NCI-H146 (cell line): ENCODE results near the gene XAB2.
A peak's percentile ranks its signal among the peaks of the same experiment; 100 is the strongest.
"Not testable (repeated sequence)": the region's sequence is repeated elsewhere in the genome, so short reads cannot be mapped to it uniquely, and the experiment has no call there.

Experiments used
- DNase-seq: peaks from one replicate; lab custom pipeline; 2025; lab: John Stamatoyannopoulos, UW

Gene XAB2

DNA sequence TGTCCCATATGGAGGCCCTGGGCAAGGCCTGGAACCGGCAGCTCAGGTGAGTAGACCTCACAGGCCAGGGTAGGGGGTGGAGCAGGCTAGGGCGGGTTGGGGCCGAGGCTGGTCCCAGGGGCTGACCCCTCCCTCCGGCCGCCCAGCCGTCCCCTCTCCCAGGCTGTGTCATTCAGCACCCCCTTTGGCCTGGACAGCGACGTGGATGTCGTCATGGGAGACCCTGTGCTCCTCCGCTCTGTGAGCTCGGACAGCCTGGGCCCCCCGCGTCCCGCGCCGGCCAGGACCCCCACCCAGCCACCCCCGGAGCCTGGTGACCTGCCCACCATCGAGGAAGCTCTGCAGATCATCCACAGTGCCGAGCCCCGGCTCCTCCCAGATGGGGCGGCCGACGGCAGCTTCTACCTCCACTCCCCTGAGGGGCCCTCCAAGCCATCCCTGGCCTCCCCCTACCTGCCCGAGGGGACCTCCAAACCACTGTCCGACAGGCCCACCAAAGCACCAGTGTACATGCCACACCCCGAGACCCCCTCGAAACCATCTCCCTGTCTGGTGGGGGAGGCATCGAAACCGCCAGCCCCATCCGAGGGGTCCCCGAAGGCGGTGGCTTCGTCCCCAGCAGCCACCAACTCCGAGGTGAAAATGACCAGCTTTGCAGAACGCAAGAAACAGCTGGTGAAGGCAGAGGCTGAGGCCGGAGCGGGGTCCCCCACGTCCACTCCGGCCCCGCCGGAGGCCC, 17.6 kb downstream of the XAB2 start:
- no peak for DNase-seq

DNA sequence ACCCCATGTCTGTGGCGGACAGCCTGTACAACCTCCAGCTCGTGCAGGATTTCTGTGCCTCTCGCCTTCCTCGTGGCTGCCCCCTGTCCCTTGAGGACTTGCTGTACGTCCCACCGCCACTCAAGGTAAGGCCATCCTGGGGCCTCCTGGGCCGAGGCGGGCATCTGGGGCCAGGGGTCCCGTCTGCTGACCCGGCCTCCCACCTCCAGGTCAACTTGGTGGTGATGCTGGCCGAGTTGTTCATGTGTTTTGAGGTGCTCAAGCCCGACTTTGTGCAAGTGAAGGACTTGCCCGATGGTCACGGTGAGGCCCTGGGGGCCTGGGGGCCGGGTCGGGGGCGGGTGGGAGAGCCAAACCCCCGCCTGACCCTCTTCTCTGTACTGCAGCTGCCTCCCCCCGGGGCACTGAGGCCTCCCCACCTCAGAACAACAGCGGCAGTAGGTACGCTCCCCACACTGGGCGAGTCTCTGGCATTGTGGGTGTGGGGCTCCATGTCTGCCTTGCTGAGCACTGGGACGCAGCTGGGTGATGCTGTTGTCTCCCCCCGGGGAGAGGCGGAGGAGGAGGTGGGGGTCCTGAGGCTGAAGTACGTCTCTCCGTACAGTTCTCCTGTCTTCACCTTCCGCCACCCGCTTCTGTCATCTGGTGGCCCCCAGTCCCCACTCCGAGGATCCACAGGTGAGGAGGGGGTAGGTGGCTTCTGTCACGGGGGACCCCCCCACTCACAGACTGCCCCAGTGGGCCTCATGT, 18.7 kb downstream of the XAB2 start:
- no peak for DNase-seq

DNA sequence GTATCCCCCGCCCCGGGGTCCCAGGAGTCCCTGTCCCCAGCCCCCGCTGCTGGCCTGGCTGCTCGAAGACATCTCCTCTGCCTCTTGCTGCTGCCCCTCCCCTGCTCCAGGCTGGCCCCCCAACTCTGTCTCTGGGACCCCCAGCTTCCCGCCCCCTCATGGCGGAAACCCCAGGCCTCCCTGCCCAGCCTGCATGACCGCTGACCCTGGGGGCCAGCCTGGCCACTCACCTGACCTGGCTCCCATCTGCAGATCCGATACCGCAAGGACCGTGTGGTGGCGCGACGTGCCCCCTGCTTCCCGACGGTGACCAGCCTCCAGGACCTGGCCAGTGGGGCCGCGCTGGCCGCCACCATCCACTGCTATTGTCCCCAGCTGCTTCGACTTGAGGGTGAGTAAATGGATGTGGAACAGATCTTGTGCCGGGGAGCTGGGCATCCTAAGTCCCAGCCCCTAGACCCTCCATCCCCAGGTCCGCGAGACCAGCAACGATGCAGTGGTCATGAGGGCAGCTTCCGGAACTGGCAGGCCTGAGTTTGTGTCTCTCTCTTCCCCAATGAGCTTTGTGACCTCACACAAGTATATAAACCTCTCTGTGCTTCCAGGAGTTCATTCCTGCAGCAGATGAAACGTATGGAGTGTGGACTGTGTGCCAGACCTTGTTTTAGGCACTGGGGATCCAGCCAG, 21.3 kb downstream of the XAB2 start:
- no peak for DNase-seq

DNA sequence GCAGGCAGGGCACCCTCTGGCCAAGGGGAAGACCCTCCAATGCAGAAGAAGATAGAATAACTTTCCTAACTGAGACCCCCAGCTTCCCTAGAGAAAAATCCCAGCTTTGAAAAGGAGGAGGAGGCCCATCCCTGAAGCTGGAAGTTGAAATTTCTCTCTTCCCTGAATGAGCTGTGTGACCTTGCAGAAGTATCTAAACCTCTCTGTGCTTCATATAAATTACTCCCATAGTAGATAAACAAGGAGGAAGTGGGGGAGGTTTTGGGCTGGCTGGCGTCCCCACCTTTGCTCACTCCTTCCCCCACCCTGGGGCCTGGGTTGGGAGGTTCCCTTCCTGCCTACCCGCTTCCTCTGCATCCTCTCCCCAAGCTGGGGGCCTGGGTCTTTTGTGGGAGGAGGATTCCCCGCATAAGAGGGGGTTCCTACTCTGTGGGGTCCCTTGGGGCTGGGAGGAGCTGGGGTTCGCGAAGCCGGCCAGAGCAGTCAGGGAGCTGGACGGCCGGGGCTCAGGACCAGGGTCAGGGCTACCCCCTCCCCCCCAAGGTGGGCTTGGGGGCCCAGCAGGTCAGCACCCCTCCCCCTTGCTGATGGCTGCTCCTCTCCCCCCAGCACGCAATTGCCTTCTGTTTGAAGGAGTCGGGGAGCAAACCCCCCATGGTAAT, 22.0 kb downstream of the XAB2 start:
- no peak for DNase-seq

DNA sequence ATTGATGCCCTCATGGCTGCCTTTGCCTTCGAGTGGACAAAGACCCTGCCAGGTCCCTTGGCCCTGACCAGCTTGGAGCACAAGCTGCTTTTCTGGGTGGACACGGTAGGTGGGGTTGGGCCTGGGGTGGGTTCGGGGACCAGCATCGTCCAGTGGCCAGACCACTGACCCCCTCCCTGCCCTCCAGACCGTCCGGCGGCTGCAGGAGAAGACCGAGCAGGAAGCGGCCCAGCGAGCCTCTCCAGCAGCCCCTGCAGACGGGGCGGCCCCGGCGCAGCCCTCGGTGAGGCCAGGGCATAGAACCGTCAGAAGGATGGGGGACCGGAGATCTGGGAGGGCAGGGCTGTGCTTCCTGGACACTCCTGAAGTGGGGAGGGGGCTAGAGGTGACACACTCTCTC, 23.1 kb downstream of the XAB2 start:
- DNase-seq: no peak

DNA sequence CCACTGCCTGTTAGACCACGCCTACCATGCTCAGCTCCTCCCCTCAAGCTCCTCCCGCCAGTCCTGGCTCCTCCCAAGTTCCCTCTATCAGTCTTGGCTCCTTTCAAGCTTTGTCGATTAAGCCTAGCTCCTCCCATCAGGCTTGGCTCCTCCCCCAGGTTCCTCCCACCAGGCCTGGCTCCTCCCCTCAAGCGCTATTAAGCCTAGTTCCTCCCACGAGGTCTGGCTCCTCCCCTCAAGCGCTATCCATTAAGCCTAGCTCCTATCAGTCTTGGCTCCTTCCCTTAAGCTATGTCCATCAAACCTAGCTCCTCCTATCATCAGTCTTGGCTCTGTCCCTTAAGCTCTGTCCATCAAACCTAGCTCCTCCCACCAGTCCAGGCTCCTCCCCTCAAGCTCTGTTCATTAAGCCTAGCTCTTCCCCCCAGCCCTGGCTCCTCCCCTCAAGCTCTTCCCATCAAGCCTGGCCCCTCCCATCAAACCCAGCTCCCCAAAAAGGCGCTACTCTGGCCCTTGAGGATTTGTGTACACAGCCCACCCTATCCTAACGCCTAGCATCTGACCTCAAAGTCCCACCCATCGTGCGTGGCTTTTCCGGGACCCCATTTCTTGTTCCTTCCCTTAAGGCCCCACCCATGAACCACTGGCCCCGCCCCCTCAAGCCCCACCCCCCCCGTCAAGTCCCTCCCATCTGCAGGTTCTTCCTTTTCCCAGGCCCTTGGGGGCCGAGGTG, 23.7 kb downstream of the XAB2 start:
- DNase-seq: no peak

DNA sequence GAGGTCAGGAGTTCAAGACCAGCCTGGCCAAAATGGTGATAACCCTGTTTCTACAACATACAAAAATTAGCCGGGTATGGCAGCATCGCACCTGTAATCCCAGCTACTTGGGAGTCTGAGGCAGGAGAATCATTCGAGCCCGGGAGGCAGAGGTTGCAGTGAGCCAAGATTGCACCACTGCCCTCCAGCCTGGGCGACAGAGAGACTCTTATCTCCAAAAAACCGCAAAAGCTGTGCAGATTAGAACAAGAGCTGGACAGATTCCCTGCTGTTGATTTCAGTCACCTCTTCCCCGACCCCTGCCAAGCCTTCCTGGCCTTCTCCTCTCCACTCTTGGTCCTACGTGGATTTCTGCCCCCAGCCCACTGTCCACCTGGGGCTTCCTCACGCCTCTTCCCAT, 25.4 kb downstream of the XAB2 start:
- no peak for DNase-seq

DNA sequence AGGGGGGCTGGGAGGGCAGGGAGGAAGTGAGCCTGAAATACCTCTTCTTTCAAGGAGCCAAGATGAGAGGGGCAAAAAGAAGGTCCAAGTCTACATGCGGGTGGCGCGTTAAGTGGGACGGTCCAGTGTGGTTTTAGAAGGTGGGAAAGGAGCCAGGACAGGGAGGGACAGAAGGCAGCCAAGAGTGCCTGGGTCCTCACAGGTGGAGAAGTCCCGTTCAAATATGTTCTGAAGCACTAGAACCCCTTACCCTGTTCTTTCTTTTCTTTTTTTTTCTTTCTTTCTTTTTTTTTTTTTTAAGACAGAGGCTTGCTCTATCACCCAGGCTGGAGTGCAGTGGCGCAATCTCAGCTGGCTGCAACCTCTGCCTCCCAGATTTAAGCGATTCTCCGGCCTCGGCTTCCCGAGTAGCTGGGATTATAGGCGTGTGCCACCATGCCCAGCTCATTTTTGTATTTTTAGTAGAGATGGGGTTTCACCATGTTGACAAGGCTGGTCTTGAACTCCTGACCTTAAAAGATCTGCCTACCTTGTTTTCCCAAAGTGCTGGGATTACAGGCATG, 26.3 kb downstream of the XAB2 start:
- no peak for DNase-seq

DNA sequence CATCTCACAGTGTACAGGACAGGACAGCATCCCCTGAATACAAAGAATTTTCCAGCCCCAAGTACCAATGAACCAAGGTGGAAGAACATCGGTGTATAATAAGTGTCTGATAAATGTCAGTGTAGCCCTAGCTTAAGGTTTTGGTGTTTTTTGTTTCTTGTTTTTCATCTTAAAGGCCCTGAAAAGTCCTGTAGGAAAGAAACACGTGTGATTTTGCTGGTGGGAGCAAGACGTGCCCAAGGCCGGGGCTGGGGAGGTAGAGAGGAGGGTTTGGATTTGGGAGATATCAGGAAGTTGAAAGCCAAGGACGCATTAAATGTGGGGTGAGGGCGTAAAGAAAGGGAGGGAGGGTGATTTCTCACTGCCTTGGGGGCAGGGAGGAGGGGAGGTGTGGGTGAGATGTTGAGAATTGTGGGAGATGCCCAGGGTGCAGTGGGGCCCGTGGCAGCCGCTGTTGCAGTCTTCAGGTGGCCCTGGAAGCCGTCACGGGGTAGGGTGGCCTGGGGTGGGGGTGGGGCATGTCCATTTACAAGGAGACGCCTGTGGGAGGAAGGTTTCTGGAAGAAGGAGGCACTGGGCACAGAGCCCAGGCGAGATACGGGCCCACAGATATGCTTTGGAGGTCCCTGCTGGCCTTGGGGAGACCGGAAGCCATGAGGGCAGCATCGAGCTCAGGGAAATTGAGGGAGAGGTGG, 27.0 kb downstream of the XAB2 start:
- no peak for DNase-seq

DNA sequence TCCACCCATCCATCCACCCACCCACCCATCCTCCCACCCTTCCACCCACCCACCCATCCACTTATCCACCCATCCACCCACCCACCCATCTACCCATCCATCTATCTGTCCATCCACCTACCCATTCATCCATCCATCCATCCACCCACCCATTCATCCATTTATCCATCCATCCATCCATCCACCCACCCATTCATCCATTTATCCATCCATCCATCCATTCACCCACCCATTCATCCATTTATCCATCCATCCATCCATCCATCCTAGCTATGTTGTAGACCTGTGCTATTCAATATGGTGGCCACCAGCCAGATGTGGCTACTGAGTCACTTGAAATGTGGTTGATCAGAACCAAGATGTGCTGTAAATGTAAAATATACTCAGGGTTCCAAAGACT, 28.6 kb downstream of the XAB2 start:
- no peak for DNase-seq

DNA sequence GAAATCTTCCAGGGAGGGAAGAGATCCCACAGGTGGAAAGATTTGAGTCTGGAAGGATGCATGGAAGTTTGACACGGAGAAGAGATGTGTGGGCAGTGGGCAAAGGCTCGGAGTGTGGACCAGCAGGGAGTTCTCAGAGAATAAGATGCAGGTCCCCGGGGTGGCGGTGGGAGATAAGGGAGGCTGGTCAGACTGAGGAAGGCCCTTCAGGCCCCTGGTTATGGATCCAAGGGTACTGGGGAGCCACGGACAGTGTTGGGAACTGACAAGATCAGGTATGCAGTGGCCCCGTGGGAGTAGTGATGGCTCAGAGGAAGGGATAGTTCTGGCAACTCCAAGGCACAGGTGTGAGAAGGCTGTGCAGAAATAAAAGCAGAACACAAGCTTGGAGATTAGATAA, 31.2 kb downstream of the XAB2 start:
- no peak for DNase-seq

DNA sequence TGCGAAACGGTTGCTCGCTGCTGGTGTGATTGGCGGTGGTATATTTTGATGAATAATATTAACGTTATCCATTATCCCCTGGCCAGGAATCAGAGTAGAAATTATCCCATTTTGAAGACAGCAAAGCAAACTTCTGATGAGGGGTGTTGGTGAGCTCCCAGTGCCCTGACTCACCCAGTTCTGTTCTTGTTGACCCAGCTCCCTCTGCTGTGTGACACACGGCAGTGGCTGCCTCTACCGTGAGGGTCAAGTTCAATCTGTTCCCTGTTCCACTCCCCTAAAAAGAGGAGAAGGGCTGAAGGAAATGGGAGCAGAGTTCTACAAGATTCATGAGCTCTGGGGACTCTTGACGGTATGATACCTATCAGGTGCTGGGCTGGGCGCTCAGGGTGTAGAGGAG, 31.7 kb downstream of the XAB2 start:
- no peak for DNase-seq

DNA sequence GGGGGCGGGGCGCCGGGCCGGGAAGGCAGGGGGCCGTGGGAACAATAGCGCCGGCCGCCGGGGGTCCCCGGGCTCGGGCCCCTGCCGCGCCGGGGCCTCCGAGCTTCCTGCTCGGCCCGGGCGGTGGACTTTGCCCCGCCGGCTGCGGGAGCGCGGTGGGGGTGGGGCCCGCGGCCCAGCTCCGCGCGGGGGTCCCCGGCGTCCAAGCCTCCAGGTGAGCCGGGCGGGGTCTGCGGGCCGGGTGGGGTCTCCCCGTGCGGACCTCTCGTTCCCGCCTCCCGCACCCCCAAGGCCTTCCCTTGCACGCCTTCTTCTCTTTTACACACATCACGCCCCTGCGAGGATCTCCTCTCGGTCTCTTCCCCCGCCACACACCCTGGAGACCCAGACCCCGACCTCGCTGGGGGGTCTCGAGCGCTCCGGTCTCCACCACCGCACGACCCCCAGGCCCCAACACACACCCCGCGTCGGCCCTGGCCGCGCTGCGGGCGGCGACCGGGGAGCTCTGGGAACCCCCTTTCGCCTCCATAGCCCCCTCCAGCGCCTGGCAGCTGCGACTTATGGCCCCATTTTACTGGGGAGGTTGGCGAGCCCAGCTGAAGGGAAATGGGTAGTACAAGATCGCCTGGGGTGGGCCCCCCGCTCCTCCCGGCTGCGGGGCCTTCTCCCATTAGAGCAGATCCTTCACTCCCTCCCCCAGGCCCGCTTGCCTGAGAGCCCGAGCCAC, 33.0 kb downstream of the XAB2 start:
- peak; percentile 5 for DNase-seq

DNA sequence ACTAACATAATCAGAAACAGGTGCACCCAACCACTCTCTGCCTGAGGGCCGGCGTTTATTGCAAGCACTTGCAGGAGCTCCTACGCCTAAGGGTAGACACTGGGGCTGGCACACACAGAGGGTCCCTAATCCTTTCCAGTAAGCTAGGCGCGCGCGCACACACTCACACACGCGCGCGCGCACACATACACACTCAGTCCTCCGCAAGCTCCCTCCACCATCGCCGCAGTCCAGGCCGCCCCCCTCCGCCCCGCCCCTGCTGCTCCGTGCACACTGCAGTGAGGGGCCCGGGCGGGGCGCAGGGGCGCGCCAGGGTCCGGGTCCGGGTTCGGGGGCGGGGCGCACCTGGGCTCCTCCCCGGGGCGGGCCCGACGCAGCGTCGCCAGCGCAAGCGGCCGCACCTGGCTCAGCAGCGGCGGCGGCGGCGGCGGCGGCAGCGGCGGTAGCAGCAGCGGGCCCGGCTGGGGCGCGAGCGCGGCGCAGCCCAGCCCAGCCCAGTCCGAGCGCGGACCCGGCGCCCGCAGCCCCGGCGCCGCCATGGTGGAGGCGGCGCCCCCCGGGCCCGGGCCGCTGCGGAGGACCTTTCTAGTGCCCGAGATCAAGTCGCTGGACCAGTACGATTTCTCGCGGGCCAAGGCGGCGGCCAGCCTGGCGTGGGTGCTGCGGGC, 33.7 kb downstream of the XAB2 start, which contains the start of gene CAMSAP3:
CAMSAP3 (plus strand) TSS at position 398 of the 668 bp plus-strand sequence; CDS start at position 538, 140 bp downstream.
- peak; percentile 75 for DNase-seq

DNA sequence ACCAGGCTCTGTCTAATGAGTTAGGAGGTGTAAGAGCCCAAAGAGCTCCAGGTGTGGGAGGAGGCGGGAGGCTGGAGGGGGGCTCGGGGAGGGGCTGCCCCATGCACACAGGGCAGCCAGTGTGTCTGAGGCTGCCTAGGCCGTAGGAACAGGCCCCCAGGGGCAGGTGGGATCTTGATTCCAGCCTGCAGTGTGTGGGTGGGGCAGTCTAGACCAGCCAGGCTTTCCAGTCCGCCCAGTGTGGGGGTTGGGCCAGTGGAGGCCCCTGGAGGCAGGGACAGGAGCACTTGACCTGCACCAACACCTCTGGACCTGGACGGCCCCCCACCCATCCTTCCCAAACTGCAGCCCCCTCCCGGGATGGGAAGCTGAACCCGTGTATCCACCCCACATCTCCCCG, 39.1 kb downstream of the XAB2 start:
- DNase-seq: no peak

DNA sequence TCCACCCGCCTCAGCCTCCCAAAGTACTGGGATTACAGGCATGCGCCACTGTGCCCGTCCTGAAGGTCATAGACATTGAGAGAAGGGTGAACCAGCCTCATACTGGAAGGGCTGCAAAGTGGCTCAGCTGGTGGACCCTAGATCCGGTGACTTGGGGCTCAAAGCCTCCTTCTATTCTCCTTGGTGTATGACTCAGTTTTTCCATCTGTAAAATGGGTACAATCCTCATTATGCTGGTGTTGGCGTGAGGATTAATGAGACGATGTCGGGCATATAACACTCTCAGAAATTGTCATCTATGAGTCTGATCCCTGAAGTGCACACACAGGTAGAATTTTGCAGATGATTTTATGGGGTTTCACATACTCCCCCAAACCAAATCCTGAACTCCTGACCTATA, 39.5 kb downstream of the XAB2 start:
- no peak for DNase-seq

DNA sequence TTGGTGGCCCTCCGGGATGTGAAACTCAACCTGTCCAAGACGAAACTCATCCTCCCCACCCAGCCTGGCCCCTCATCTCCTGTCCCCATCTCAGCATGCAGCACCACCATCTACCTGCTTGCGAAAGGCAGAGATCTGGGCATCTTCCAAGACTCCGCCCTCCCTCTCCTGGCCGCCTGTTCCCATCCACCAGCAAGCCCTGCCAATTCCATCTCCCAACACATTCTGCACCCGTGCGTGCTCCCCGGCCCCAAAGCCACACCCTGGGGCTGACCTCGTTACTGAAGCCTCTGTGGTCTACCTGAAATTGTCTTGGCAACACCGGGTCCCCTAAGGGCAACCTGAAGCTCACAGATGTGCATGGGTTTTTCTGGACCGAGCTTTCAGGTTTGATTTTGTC, 46.9 kb downstream of the XAB2 start:
- no peak for DNase-seq

DNA sequence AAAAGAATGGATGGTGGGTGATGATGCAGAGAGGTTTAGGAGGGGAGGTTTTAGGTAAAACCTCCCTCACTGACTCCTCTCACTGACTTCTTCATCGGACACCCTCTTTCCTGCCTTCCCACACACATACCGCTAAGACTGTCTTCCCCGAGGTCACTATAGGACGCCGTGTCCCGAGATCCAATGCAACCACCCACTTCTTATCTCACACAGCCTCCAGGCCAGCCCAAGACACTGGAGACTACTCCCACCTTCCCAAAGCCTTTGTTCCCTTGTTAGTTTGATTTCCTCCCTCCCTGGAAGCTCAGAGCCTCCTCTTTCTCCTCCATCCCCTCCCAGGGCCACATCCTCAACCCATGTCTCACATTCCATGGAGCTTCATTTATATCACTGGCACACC, 50.2 kb downstream of the XAB2 start:
- no peak for DNase-seq

DNA sequence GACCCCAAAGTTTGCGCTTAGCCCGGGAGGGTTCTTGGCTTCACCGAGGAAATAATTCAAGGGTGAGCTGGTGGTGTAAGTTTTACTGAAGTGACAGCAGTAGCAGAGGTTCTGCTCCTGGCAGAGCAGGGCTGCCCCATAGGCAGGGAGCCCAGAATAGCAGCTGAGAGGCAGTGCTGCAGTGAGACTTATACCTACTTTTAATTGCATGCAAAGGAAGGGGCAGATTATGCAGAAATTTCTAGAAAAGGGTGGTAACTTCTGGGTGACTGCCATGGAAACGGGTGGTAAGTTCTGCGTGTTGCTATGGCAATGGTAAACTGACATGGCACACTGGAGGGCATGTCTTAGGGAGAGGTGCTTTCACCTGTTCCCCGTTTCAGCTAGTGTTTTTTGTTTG, 51.2 kb downstream of the XAB2 start:
- DNase-seq: no peak

DNA sequence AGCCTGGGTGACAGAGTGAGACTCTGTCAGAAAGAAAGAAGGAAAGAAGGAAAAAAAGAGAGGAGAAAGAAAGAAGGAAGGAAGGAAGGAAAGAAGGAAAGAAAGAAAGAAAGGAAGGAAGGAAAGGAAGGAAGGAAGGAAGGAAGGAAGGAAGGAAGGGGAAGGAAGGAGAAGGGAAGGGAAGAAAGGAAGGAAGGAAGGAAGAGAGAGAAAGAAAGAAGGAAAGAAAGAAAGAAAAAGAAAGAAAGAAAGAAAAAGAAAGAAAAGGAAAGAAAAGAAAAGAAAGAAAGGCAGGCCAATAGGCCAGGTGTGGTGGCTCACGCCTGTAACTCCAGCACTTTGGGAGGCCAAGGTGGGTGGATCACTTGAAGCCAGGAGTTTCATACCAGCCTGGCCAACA, 51.9 kb downstream of the XAB2 start:
- not testable (repeated sequence) for DNase-seq
